Measurements from ENCODE around the gene MX1. TPM values are rescaled to one million over a fixed set of nuclear protein-coding genes. Genes with fewer than 3 reads are reported as not detected.

The MX1 gene
- total and polyA plus RNA-seq, 2 of the 13 experiments (the other 11 are each of a cell fraction or from before 2014, with no cell fraction given) = 2.6 to 5.8 TPM

DNA sequence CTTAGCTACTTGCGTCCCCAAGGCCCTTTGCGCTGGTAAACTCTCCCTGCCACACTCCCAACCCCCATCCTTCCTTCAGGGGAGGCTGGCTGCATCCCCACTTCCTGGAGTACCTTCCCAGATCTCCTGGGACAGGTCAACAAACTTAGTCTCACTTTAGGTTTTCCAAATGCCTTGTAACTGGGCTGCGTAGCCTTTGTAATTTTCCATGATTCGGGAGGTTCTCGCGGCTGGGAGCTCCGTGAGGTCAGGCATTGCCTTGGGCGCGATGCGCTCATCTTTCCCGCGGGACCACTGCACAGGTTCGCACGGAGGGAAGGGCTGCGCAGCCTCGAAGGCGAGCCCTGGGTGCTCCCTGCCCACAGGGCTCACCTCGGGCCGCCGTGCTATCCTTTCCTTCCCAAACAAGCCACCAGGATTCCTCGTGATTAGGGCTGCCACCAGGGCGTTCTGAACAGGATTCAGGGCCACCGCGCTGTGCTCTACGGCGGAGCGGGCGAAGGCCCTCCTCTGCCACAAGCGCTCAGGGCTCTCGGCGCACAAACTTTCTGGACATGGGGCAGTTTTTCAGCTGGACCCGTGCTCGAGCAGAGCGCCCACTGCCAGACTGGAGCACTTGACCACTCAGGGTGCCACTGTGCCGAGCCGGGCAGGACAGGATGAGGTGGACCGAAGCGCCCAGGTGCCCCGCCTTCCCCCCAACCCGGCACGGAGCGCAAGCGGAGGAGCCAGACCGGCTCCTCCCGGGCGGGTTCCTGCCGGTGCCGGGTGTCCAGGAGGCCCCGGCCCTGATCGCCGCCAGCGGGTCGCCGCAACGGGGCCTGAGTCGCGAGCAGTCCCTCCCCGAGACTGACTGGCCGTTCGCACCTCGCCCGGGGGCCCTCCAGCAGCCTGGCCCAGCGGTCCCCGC lies 80.8 kb downstream of the MX1 start (continued):
- TF ChIP-seq ETV5 (CRISPR knock-in tag; IDR thresholded peaks at IDR 0.05; ENCODE audit: borderline replicate concordance) = no peak
- TF ChIP-seq TBL1XR1 (IDR thresholded peaks at IDR 0.05; ENCODE audit: borderline replicate concordance, low read length, partially characterized antibody) = no peak
- TF ChIP-seq, protein P1, sequence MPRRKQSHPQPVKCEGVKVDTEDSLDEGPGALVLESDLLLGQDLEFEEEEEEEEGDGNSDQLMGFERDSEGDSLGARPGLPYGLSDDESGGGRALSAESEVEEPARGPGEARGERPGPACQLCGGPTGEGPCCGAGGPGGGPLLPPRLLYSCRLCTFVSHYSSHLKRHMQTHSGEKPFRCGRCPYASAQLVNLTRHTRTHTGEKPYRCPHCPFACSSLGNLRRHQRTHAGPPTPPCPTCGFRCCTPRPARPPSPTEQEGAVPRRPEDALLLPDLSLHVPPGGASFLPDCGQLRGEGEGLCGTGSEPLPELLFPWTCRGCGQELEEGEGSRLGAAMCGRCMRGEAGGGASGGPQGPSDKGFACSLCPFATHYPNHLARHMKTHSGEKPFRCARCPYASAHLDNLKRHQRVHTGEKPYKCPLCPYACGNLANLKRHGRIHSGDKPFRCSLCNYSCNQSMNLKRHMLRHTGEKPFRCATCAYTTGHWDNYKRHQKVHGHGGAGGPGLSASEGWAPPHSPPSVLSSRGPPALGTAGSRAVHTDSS (CRISPR knock-in tag; conservative IDR thresholded peaks at IDR 0.05) = no peak
- TF ChIP-seq SIX4 (CRISPR knock-in tag; IDR thresholded peaks at IDR 0.05) = no peak
- TF ChIP-seq ZNF782 (CRISPR knock-in tag; IDR thresholded peaks at IDR 0.05; ENCODE audit: borderline replicate concordance) = no peak
- no peak for TF ChIP-seq RARA (CRISPR knock-in tag; IDR thresholded peaks at IDR 0.05)
- no peak for TF ChIP-seq SETDB1 (CRISPR knock-in tag; IDR thresholded peaks at IDR 0.05; ENCODE audit: borderline replicate concordance)
- no peak for TF ChIP-seq POLR2AphosphoS5 (IDR thresholded peaks at IDR 0.05; ENCODE audit: low read depth, low read length)
- no peak for TF ChIP-seq ZNF816 (CRISPR knock-in tag; IDR thresholded peaks at IDR 0.05; ENCODE audit: borderline replicate concordance)
- no peak for TF ChIP-seq ZNF572 (CRISPR knock-in tag; IDR thresholded peaks at IDR 0.05)
- 0 out of 2 replicates have a peak, but pooled peaks have one; percentile 24 for TF ChIP-seq KMT2A (CRISPR knock-in tag; IDR thresholded peaks at IDR 0.05)
- TF ChIP-seq, protein P2, sequence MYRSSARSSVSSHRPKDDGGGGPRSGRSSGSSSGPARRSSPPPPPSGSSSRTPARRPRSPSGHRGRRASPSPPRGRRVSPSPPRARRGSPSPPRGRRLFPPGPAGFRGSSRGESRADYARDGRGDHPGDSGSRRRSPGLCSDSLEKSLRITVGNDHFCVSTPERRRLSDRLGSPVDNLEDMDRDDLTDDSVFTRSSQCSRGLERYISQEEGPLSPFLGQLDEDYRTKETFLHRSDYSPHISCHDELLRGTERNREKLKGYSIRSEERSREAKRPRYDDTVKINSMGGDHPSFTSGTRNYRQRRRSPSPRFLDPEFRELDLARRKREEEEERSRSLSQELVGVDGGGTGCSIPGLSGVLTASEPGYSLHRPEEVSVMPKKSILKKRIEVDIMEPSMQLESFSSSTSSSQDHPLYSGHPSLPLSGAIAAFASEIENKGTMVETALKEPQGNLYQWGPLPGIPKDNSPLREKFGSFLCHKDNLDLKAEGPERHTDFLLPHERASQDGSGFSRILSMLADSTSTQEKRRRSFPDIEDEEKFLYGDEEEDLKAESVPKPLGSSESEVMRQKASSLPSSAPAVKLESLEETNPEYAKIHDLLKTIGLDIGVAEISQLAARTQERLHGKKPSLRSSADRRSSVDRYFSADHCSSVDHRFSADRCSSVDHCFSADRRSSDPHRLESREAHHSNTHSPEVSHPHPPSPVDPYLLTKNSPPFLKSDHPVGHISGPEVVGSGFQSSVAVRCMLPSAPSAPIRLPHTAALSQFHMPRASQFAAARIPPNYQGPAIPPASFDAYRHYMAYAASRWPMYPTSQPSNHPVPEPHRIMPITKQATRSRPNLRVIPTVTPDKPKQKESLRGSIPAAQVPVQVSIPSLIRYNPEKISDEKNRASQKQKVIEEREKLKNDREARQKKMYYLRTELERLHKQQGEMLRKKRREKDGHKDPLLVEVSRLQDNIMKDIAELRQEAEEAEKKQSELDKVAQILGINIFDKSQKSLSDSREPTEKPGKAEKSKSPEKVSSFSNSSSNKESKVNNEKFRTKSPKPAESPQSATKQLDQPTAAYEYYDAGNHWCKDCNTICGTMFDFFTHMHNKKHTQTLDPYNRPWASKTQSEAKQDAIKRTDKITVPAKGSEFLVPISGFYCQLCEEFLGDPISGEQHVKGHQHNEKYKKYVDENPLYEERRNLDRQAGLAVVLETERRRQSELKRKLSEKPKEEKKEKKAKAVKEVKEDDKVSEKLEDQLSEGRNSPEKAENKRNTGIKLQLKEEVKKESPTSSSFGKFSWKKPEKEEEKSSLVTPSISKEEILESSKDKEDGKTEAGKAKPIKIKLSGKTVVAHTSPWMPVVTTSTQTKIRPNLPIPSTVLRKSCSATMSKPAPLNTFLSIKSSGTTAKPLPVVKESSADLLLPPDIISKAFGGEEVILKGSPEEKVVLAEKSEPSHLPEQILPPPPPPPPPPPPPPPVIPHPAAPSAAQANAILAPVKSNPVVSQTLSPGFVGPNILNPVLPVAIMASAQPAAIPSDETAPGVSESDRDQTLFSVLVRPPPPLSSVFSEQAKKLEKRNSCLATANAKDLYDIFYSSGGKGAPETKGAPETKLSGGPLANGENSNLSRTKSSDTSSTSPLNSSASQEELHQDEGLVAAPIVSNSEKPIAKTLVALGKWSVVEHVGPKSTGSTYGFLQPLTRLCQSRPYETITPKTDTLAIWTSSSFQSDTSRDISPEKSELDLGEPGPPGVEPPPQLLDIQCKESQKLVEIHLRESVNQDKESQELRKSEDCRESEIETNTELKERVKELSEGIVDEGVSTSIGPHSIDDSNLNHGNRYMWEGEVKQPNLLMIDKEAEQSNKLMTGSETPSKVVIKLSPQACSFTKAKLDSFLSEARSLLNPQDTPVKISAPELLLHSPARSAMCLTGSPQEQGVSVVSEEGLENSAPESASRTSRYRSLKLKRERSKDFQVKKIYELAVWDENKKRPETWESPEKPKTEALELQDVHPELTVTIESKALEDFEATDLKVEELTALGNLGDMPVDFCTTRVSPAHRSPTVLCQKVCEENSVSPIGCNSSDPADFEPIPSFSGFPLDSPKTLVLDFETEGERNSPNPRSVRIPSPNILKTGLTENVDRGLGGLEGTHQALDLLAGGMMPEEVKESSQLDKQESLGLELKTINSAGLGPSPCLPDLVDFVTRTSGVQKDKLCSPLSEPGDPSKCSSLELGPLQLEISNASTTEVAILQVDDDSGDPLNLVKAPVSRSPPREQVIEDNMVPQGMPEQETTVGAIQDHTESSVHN (CRISPR knock-in tag; IDR thresholded peaks at IDR 0.05) = no peak
- TF ChIP-seq PLRG1 (conservative IDR thresholded peaks at IDR 0.05) = no peak

Data from HepG2 (cell line).